ENCODE measurements around the gene AKT3. TPM values are rescaled to one million over a fixed set of nuclear protein-coding genes. Genes with fewer than 3 reads are reported as not detected.

Gene AKT3
- total and polyA plus RNA-seq, 2 of the 8 experiments (the other 6 are each of a cell fraction or from before 2014, with no cell fraction given): 6.0 to 36.4 TPM

- TF ChIP-seq CHD2 (IDR thresholded peaks at IDR 0.05; ENCODE audit: low read length) (no peak), GABPA (IDR thresholded peaks at IDR 0.05; ENCODE audit: borderline replicate concordance, insufficient read depth, low read length) (no peak), CHD1 (IDR thresholded peaks at IDR 0.05; ENCODE audit: low read depth, low read length) (no peak)
- TF ChIP-seq, protein P1, sequence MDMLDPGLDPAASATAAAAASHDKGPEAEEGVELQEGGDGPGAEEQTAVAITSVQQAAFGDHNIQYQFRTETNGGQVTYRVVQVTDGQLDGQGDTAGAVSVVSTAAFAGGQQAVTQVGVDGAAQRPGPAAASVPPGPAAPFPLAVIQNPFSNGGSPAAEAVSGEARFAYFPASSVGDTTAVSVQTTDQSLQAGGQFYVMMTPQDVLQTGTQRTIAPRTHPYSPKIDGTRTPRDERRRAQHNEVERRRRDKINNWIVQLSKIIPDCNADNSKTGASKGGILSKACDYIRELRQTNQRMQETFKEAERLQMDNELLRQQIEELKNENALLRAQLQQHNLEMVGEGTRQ (IDR thresholded peaks at IDR 0.05; ENCODE audit: low read length): no peak
These were observed 95.7 kb downstream of the AKT3 start (continued) for GRCh38 chr1:243754348-243754747.

Data from H1 (cell line).